ENCODE results near the gene KREMEN2. TPM values are rescaled to one million over a fixed set of nuclear protein-coding genes. Genes with fewer than 3 reads are reported as not detected.

Gene KREMEN2
- total and polyA plus RNA-seq, 9 of the 15 experiments (the other 6 are each of a cell fraction or from before 2014, with no cell fraction given) = 0.04 to 7.7 (median 1.5) TPM; not detected in 1

DNA sequence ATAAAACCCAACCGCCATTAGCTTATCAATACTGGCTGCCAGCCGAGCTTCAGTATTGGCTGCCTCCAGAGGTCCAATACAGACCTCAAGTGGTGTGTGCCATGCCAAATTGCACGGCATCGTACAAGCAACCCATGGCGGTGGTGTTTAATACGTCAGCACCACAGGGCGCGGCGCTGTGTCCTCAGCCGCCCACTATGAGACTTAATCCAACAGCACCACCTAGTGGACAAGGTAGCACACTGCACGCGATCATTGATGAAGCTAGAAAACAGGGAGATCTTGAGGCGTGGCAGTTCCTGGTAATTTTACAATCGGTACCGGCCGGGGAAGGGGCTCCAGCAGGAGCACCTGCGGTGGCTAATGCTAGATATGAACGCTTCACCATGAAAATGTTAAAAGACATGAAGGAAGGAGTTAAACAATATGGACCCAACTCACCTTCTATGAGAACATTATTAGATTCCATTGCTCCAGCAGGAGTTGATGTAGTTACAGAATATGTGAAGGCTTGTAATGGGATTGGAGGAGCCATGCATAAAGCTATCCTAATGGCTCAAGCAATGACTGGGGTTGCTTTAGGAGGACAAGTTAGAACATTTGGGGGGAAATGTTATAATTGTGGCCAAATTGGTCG lies 36.9 kb upstream of the KREMEN2 start (continued):
- TF ChIP-seq, protein P1, sequence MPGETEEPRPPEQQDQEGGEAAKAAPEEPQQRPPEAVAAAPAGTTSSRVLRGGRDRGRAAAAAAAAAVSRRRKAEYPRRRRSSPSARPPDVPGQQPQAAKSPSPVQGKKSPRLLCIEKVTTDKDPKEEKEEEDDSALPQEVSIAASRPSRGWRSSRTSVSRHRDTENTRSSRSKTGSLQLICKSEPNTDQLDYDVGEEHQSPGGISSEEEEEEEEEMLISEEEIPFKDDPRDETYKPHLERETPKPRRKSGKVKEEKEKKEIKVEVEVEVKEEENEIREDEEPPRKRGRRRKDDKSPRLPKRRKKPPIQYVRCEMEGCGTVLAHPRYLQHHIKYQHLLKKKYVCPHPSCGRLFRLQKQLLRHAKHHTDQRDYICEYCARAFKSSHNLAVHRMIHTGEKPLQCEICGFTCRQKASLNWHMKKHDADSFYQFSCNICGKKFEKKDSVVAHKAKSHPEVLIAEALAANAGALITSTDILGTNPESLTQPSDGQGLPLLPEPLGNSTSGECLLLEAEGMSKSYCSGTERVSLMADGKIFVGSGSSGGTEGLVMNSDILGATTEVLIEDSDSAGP (CRISPR knock-in tag; IDR thresholded peaks at IDR 0.05) = no peak
- no peak for TF ChIP-seq ZNF311 (CRISPR knock-in tag; IDR thresholded peaks at IDR 0.05)
- no peak for TF ChIP-seq XRCC4 (IDR thresholded peaks at IDR 0.05; ENCODE audit: extremely low read depth, insufficient read depth, insufficient read length)
- no peak for TF ChIP-seq JUN (IDR thresholded peaks at IDR 0.05; ENCODE audit: borderline replicate concordance, low read depth, low read length)
- TF ChIP-seq JUN (CRISPR knock-in tag; IDR thresholded peaks at IDR 0.05; ENCODE audit: borderline replicate concordance) = no peak
- no peak for TF ChIP-seq POLR2A (conservative IDR thresholded peaks at IDR 0.05)
- no peak for TF ChIP-seq CHD4 (IDR thresholded peaks at IDR 0.05; ENCODE audit: insufficient read depth, insufficient replicate concordance, low read depth, low read length, poor library complexity, severe bottlenecking)
- TF ChIP-seq ASH1L (IDR thresholded peaks at IDR 0.05; ENCODE audit: borderline replicate concordance, low read depth, partially characterized antibody) = no peak
- TF ChIP-seq ZNF121 (CRISPR knock-in tag; conservative IDR thresholded peaks at IDR 0.05) = no peak
- TF ChIP-seq, protein P2, sequence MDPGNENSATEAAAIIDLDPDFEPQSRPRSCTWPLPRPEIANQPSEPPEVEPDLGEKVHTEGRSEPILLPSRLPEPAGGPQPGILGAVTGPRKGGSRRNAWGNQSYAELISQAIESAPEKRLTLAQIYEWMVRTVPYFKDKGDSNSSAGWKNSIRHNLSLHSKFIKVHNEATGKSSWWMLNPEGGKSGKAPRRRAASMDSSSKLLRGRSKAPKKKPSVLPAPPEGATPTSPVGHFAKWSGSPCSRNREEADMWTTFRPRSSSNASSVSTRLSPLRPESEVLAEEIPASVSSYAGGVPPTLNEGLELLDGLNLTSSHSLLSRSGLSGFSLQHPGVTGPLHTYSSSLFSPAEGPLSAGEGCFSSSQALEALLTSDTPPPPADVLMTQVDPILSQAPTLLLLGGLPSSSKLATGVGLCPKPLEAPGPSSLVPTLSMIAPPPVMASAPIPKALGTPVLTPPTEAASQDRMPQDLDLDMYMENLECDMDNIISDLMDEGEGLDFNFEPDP (CRISPR knock-in tag; IDR thresholded peaks at IDR 0.05) = no peak
- TF ChIP-seq BACH1 (tag; IDR thresholded peaks at IDR 0.05) = no peak
- no peak for TF ChIP-seq ZNF174 (CRISPR knock-in tag; IDR thresholded peaks at IDR 0.05)
- no peak for TF ChIP-seq SAFB (IDR thresholded peaks at IDR 0.05; ENCODE audit: borderline replicate concordance, low read depth, low read length)
- TF ChIP-seq ZBTB1 (CRISPR knock-in tag; IDR thresholded peaks at IDR 0.05; ENCODE audit: borderline replicate concordance, low read depth) = no peak
- TF ChIP-seq, protein P3, sequence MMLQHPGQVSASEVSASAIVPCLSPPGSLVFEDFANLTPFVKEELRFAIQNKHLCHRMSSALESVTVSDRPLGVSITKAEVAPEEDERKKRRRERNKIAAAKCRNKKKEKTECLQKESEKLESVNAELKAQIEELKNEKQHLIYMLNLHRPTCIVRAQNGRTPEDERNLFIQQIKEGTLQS (IDR thresholded peaks at IDR 0.05) = no peak
- TF ChIP-seq, protein P3 (CRISPR knock-in tag; conservative IDR thresholded peaks at IDR 0.05) = no peak
- peak; percentile 35; the same call in 1 of the 2 replicates for TF ChIP-seq ARID2 (IDR thresholded peaks at IDR 0.05)
- TF ChIP-seq BRF1 (IDR thresholded peaks at IDR 0.05; ENCODE audit: borderline replicate concordance, extremely low read depth, insufficient read length) = no peak
- no peak for TF ChIP-seq IFI16 (CRISPR knock-in tag; IDR thresholded peaks at IDR 0.05)
- peak; percentile 47; the same call in 1 of the 2 replicates for TF ChIP-seq KHSRP (IDR thresholded peaks at IDR 0.05)
- TF ChIP-seq, protein P4, sequence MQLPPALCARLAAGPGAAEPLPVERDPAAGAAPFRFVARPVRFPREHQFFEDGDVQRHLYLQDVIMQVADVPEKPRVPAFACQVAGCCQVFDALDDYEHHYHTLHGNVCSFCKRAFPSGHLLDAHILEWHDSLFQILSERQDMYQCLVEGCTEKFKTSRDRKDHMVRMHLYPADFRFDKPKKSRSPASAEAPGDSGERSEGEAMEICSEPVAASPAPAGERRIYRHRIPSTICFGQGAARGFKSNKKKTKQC (CRISPR knock-in tag; IDR thresholded peaks at IDR 0.05) = no peak
- TF ChIP-seq, protein P5, sequence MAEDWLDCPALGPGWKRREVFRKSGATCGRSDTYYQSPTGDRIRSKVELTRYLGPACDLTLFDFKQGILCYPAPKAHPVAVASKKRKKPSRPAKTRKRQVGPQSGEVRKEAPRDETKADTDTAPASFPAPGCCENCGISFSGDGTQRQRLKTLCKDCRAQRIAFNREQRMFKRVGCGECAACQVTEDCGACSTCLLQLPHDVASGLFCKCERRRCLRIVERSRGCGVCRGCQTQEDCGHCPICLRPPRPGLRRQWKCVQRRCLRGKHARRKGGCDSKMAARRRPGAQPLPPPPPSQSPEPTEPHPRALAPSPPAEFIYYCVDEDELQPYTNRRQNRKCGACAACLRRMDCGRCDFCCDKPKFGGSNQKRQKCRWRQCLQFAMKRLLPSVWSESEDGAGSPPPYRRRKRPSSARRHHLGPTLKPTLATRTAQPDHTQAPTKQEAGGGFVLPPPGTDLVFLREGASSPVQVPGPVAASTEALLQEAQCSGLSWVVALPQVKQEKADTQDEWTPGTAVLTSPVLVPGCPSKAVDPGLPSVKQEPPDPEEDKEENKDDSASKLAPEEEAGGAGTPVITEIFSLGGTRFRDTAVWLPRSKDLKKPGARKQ (CRISPR knock-in tag; IDR thresholded peaks at IDR 0.05) = no peak
- no peak for TF ChIP-seq POLR2B (IDR thresholded peaks at IDR 0.05; ENCODE audit: low read depth, partially characterized antibody)
- no peak for TF ChIP-seq ZNF134 (CRISPR knock-in tag; conservative IDR thresholded peaks at IDR 0.05)

All from K562 (cell line).